Right kidney (tissue), 1 donor: ENCODE measurements around the gene LSM10.

Experiments
- DNase-seq: peaks from one replicate; pipeline ENCODE4 v3.0.0-alpha.2; 2016

LSM10 gene

GRCh38 chr1:36352125-36352909 is 45.4 kb downstream of the LSM10 start:
- no peak for DNase-seq

DNA sequence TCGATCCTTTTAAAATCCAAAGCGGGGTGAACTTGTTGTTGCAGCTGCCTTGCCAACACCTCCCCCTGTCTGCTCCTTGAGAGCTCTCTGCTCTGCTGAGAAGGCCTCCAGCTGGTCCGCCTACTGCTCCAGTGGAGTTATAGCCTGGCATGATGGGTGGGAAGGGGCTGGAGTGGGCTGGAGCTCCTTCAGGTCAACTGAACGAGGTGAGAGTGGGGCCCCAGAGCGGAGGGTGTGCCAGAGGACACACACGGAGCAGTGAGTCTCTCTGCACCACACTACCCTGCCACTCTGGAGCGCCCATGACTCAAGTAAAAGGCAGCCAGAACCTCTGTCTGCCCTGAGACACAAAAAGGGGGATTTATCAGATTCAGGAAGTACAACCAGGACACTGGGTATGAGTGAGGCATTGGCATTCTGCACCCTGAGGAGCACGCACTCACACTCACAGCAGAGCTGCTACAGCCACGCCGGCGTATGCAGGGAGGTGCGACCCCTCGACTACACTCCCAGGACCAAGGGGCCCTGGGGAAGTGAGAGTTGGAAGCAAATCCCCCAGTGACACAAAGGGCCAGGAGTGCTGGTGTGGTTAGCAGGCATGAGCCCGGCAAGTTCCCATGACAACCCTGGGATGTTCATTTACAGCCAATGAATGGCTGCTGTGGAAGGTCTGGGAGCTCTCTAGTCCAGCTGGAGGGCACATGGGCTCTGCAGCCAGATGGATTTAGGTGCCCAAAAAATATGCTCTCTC is 46.3 kb downstream of the LSM10 start:
- no peak for DNase-seq

DNA sequence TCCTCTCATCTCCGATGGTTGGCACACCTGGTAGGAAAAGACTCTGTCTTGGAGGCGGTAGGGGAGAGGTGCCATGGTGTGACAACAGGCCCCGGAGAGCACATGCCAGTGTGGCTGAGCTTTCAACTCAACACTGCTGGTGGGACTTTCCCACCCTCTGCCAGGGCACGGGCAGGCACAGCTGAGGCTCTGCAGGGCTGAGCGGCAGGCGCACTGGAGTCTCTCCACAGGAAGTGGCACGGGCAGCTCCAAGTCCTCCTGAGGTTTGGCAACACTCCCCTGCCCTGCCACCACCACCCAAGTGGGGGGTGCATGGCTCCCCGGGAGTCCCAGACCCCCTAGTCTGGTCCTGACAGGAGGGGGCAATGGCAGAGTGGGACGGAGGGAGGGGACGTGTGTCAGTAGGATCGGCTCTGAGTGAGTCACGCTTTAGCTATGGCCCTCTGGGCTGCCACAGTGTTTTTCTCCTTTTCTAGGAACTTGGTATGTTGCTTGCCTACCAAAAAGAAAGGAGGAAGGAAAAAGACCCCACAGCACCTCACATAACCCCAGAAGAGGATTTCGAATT is 47.0 kb downstream of the LSM10 start:
- no peak for DNase-seq

DNA sequence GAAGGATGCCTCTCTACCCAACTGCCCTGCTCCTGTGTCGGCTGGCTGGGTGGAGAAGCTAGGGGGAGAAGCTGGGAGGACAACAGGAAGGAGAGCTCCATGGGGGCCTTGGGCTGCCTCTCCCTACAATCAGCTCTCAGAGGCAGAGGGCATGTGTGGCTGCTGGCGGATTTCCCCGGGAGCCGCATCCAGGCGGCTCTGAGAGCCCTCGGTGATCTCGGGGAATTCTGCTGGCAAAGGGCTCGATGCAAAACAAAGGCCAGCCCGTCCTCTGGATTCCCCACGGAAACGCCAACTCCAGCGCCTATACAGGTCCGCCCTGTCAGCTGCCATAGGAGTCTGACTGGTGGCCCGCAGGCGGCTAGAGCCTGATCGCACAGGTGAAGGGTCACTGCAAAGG is 47.9 kb downstream of the LSM10 start:
- DNase-seq = no peak

- no peak for DNase-seq
These were observed 48.5 kb downstream of the LSM10 start for GRCh38 chr1:36349241-36349671.

DNA sequence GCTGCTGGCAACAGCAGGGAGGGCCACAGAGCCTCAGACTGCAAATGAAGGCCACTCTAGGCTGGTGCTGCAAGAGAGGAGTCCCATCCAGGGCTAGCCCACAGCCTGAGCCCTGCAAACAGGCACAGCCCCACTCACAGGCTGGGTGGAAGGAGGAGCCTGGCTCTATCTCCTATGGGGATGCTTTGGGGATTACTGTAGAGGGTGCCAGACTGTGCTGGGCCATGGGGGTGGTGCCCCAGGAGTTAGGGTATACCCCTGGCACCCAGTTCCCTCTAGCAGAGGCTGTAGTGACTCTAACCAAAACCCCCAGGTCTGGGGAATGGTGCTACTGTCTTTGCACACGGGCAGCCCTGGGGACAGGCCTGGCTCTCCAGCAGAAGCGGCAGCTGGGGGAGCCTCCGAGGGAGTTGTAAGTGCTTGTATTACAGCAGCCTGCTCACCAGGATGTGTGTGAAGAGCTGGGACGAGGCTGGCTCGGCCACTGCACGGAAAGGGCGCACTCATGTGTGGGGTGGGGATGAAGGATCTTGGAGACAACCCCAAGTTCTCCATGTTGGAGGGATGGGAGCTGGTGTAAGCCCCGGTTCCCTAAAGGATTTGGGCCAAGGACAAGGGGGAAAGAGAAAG is 50.9 kb downstream of the LSM10 start:
- no peak for DNase-seq

DNA sequence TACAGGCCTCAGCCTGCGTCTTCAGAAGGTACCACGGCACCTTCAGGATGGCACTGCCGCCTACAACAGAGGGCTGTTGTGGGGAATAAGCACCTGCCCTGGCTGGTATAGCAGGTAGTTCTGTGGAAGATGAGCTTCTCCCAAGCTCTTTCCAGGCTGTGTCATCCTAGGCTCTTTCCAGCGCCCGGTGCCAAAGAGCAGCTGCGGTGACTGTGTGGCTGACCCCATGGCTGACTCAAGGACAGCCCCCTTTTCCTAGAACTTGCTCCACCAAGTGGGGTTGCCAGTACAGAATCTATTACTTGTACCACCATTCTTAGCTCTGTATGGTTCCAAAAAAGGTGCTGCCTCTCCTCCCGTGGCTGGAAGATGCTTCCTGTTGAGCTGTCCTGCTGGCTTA is 52.4 kb downstream of the LSM10 start:
- DNase-seq = no peak

DNA sequence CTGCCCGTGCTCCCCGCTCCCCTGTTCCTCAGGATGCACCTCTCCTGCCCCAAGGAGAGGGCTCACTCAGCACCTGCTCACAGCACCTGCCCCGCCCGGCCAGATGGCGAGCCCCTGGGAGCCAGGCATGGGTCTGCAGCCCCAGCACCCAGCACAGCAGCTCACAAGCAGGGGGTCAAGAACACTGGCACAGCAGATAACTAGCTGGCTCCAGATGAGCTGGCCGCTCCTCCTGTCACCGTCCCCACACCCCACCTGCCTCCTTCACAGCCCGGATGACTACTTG is 53.4 kb downstream of the LSM10 start:
- DNase-seq = no peak

DNA sequence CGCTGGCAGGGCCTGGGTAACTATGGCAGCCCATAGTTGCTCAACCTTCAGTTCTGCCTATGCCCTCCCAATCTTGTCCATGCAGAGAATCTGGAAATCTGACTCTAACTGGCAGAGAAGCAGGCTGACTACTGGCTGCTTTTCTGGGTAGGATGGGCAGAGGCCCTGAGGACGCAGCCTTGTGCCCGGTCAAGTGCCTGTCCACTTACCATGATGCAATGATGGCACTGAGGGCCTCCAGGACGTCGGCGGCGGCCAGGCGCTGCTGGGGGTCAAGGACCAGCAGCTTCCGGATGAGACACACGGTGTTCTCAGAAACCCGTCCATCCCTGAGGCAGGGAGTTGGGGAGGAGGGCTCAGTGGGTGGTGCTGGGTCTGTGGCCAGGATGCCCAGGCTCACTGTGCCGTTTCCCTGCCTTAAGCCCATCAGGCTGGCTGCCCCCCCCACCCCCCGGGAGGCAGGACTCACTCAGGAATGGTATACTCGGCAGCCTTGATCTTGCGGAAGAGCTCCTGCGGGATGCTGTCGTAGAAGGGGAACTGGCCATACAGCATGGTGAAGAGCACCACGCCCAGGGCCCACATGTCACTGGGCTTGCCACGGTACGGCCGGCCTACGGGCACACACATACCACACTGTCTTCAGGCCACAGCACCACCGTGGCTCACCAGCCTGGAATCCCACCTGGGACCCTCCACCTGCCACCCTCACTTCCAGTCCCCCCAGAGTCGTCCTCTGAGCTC is 53.9 kb downstream of the LSM10 start:
- no peak for DNase-seq
